GM12874 (cell line): Measurements from ENCODE around the gene CEP89.

Source experiments
- TF ChIP-seq, protein P1 (sequence below): IDR thresholded peaks from 2 replicates; pipeline ENCODE4 v1.5.1; 2011; ENCODE audit warnings: low read depth, mild to moderate bottlenecking, control low read depth, low read length, moderate library complexity; ENCODE audit not compliant: insufficient read depth

CEP89 gene

DNA sequence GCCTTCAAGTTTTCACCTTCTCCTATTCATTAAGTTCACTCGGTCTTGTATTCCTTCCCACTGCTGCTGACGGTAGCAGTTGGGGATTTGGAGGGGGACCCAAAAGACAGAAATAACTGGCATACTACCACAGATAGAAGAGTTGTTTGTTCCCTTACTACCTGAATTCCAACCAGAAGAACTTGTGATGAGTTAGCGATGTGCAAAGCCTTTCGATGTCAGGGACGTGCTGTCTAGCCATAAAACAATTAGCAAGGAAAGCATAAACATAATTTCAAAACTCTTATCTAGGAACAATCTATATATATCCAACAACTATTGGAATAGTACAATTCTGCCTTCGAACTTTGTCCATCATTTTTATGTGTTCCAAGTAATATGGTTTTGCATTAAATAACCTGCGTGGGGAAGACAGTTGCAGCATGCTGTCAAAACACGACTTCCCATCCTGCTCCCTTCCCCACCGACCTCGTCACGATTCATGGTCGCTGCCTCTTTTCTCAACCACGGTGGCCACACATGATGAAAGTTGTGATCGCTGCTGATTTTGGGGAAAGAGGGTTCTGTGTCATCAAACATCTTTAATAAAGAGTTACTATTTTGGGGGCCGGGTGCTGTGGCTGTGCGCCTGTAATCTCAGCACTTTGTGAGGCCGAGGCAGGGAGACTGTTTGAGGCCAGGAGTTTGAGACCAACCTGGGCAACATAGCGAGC, 98.4 kb downstream of the CEP89 start:
- TF ChIP-seq, protein P1, sequence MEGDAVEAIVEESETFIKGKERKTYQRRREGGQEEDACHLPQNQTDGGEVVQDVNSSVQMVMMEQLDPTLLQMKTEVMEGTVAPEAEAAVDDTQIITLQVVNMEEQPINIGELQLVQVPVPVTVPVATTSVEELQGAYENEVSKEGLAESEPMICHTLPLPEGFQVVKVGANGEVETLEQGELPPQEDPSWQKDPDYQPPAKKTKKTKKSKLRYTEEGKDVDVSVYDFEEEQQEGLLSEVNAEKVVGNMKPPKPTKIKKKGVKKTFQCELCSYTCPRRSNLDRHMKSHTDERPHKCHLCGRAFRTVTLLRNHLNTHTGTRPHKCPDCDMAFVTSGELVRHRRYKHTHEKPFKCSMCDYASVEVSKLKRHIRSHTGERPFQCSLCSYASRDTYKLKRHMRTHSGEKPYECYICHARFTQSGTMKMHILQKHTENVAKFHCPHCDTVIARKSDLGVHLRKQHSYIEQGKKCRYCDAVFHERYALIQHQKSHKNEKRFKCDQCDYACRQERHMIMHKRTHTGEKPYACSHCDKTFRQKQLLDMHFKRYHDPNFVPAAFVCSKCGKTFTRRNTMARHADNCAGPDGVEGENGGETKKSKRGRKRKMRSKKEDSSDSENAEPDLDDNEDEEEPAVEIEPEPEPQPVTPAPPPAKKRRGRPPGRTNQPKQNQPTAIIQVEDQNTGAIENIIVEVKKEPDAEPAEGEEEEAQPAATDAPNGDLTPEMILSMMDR, result no peak

DNA sequence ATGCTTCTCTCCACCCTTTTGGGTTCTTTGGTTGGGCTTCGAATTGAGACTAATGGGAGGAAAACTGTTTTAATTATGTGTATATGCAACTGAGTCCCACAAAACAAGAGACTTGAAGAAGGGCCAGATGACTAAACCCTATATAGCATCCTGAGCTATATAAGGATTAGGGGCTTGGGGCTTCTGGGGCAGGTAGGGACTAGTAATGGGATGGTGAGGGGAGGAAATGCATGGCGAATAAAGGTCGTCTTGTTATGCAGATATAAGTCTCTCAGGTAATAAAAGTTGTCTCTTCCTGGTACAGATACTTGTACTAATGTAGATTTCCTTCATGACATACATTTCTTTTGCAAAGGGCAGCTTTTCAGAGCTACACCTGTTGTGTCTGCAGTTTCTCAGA, 99.4 kb downstream of the CEP89 start:
- TF ChIP-seq, protein P1, result no peak

DNA sequence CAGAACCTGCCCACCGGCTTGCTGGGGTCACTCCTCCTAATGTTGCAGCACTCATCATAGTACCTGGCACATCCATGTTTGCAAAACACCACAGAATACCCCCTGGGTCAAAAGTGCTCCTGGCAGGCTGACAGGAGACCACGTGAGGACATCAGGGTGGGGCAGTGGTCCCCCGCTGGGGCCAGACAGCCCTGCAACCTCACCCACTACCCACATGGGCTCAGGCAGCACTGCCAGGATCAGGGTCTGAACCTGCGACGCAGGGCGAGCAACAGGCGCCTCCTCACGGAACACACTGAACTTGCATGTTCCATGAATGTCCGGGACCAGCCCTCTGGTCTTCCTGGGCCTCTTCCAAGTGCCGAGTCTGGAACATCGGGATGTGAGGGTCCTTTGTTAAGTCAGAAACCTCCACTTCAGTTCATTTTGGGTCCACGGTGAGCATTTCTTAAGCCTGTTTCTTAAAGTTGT, 100.7 kb downstream of the CEP89 start:
- TF ChIP-seq, protein P1, result no peak

DNA sequence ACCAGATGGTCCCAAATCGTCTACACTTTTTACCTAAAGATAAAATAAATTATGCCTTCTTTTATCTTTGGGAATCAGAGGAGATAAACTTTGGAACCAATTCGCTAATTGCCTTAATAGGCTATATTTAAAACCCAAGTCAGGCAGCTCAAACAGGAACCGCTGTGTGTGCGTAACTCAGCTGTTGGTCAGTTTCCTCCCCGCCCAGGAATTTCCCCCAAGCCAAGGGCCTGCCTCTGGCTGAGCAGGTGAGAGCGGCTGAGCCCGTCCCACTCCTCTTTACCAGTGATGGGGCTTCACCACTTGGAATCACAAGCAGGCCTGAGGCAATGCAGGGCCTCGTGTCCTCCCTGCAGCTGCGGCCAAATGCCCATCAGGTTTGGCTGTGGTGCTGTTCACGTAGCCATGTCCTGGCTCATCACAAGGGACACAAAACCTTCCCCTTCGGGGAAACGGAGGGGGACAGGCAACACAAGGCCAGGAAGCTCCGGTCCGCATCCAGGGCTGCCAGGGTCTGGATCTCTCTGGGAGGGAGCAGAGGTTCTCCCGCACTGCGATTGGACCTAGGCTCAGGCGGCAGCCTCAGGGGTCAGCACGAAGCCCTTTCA, 101.7 kb downstream of the CEP89 start:
- TF ChIP-seq, protein P1, result no peak

DNA sequence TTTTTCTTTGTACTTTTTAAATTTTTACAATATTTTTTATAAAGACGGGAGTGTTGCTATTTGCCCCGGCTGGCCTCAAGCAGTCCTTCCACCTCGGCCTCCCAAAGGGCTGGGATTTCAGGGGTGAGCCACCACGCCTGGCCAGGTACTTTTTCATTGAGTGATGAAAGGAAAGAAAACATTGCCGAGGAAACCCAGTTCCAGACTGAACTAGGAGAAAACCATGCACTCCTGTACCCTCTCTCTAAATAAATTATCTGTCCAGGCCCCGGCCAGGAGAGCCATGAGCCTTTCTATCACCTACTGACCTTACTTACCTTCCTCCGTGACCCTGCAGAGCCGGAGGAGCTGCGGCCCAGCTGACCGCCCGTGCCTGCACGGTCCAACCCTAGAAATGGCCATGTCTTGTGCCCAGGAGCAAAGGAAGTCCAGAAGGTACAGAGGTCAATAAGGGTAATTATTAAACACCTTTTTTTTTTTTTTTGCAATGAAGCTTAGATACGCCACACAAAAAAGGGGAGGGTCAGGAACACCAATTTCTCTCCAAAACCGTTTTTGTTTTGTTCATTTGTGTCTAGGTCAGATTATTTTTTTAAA, 102.3 kb downstream of the CEP89 start, which contains the start of gene SLC7A9:
TSS of gene SLC7A9 (minus strand) at position 399 of the 597 bp plus-strand sequence. CDS start 1,233 bp downstream, outside the sequence.
- TF ChIP-seq, protein P1, result no peak

DNA sequence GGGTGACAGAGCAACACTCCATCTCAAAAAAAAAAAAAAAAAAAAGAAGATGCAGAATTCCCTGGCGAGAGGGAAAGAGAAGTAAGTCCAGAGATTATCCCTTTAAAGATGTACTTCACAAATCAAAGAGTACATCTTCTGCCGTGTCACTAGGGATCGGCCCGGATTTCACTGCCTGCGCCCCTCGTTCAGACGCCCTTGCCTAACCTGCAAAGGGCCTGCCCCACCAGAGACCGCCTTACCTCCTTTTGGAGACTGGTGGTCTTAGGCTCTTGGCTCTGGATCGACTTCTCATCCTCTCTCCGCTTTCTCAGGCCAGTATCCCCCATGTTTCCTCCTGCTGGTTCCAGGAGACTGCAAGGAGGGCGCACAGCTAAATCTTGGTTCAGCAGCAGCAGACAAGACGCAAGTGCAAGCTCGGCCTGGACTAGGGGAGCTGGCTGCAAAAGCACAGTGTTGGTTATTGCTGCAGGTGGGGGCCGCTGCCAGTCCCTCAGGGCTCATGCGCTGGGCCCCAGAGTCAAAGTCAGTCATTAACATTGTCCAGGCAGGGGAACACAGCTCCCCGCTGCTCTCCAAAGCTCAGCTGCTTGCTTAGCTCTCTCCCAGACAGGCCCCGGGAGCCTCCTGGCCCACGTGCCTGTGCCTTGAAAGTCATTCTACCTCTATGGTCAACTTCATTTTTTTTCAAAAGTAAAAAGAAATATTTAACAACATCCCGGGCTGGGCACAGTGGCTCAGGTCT, 103.4 kb downstream of the CEP89 start:
- TF ChIP-seq, protein P1, result no peak
